Measurements from ENCODE around the gene CYLD.

The CYLD gene

DNA sequence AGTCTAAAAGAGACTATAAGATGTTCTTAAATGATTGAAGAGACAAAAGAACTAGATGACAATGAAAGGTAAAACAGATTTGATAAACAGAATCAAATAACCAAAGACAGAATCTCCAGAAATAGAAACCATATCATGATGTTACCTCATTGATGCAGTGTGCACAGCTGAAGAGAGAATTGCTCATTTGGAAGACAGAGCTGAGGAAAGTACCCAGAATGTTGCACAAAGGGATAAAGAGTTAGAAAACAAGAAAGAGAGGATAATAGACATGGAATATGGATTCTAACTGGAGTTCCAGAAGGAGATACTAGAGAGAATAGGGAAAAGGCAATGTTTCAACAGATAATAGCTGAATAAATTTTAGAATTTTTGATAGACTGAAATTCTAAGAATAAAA lies 47.9 kb downstream of the CYLD start:
- DNase-seq: no peak

DNA sequence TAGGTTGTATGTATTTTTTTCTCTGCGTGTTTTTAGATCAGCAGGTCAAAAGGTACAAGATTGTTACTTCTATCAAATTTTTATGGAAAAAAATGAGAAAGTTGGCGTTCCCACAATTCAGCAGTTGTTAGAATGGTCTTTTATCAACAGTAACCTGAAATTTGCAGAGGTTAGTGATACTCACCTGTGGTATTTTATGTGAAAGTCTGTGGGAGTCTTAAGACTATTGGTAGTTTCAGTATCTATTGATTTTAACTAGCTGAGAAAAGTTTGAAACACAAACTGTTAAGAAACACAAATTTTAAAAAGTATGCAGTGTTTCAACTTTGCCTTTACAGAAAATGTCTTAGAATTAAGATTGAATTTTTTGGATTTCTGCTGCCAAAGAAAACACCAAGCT lies 49.6 kb downstream of the CYLD start:
- no peak for DNase-seq

DNA sequence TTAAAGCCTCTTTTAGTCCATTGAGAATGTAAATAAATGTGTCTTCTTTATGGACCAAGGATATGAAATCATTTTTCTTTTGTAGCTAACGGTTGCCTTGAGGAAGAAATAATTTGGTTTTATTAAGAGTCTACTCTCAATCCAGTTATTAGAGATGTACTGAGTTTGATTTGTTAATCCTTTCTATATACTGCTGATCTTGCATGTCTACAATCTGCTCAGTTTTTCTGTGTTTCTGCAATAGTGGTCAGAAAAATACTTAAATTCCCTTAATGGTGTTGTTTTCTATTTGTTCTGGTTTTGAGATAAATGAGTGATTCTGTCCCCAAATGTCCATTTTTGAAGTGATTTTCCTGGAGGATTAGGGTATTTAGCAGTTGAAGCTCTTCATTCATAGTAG lies 54.9 kb downstream of the CYLD start:
- DNase-seq: no peak

- no peak for DNase-seq
These were observed 55.6 kb downstream of the CYLD start for GRCh38 chr16:50797456-50797855.

- no peak for DNase-seq
These were observed 58.2 kb downstream of the CYLD start for GRCh38 chr16:50800074-50800473.

DNA sequence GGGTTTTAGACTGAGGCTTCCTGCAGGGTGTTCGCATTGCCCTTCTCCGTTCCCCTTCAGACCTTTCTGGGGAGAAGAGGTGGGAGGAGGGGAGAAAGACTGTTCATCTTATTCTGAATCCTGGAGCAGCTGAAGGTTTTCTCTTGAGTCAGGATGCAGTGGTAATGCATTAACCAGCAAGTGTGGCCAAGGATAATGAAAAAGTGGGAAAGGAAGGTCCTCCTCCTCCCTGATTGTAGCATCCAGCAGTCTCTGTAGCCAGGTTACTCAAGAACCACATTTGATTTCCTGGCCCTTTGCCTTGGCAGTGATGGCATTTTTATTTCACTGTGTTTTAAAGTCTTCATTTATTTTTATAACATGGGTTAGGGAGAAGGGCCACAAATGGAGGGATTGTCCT lies 59.1 kb downstream of the CYLD start:
- DNase-seq: no peak

GRCh38 chr16:50802000-50802399 lies 60.1 kb downstream of the CYLD start:
- no peak for DNase-seq

GRCh38 chr16:50802961-50803360 lies 61.1 kb downstream of the CYLD start:
- DNase-seq: no peak

GRCh38 chr16:50804290-50804907 lies 62.5 kb downstream of the CYLD start:
- DNase-seq: no peak

DNA sequence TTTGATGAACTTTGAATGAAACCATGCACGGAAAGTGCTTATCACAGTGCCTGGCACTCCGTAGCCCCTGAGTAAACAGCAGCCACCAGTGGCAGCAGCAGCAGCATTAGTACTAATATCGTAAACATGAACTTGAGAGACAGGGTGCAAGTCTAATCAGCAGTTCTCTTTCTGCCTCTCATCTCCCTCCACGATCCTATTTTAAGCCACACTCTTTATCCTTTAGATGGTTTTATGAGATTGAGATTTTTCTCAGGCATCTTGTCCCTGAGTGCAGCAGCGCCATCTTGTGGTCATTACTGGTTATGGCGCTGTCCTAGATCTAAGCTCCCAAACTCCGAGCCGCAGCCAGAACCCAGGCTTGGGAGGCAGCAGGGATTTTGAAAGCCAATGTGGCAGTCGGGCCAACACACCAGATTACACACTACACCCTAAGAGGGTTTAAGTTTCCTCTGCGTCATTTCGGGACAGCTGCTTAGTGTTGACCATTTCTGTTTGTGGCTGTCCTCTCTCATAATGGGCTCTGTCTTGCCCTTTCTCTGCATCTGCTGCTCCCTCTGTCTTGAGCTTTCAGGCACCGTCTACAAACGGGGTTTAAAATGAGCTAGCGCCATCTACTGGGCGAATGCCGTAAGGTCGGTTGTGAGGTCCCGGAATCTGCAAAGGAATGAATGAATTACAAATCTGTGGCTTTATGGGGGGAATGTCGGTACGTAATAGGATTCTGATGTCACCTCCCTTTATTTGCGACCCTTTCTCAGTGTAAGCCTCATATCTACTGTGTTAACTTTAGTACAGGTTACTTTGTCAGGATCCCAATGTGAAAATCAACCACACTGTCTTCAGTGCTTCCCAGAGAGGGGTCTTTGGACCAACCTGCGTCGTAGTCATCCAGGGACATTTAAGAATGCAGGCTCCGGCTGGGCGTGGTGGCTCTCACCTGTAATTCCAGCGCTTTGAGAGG lies 64.5 kb downstream of the CYLD start:
- DNase-seq: peak; percentile 36

- DNase-seq: no peak
These were observed 67.1 kb downstream of the CYLD start for GRCh38 chr16:50808929-50809538.

GRCh38 chr16:50809561-50809960 lies 67.7 kb downstream of the CYLD start:
- no peak for DNase-seq

- DNase-seq: no peak
These were observed 68.5 kb downstream of the CYLD start for GRCh38 chr16:50810241-50810965.

DNA sequence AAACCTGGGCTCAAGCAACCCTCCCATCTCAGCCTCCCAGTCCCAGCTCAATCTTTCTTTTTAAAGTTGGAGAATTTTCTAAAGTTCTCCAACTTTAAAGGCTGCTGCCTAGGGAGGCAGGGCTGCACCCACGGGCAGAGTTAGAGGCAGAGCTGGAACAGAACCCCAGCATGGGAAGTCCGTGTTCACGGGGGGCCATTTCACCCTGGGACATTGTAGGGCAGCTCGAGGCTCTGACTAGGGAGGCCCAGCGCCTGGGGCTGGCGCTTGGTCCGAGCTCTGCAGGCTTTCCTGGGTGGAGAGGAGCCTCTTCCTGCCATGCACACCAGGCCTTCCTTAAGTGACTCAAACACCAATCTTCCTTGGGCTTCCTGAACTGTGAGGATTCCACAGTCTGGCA lies 70.2 kb downstream of the CYLD start:
- no peak for DNase-seq

DNA sequence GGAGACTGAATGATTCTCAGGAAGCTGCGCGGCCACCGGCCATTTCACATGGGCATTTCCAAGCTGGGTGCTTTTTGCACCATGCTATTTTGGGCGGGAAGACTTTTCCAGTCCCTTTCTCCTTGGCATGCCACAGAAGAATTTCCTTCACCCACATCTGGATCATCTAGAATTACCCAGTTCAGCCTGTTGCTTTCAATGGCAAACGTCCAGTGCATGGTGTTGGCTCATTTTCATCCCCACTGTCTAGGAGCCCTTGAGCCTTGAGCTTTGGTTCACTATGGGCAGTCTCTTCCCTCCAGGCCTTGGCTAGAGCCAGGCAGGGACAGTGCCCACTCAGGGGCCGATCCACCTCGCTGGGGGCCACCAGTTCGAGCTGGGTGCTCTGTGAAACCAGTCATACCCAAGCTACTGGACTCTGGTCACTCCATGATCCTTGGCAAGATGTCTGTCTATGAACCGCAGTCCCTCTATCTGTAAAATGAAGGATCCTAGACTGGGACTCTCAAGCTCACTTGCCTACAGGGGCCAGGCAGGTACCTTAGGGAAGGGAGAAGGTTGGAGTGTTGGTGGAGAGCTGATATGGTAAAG lies 71.1 kb downstream of the CYLD start:
- no peak for DNase-seq

DNA sequence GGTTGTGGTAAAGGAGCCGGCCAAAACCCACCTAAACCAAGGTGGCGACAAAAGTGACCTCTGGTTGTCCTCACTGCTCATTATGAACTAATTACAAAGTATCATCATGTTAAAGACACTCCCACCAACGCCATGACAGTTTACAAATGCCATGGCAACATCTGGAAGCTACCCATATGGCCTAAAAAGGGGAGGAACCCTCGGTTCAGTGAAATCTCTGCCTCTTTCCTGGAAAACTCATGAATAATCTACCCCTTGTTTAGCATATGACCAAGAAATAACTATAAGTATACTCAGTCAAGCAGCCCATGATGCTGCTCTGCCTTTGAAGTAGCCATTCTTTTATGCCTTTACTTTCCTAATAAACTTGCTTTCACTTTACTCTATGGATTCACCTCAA lies 72.2 kb downstream of the CYLD start:
- no peak for DNase-seq

GRCh38 chr16:50814541-50814940 lies 72.7 kb downstream of the CYLD start:
- no peak for DNase-seq

DNA sequence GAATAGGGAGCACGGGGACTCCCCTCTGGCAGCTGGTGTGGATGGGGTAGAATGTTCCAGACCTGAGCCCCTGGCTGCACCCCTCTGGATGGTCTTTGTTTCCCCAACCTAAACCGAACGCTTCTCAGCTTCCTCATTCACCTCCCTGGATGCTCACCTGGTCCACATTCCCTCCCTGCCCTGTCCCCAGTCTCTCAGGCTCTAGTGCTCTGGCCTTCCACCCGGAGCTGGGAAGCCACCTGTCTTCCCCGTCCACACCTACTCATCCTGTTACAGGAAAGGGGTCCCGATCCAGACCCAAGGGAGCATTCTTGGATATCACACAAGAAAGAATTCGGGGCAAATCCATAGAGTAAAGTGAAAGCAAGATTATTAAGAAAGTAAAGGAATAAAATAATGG lies 73.5 kb downstream of the CYLD start:
- DNase-seq: no peak

GRCh38 chr16:50816901-50817555 lies 75.1 kb downstream of the CYLD start:
- DNase-seq: no peak

DNA sequence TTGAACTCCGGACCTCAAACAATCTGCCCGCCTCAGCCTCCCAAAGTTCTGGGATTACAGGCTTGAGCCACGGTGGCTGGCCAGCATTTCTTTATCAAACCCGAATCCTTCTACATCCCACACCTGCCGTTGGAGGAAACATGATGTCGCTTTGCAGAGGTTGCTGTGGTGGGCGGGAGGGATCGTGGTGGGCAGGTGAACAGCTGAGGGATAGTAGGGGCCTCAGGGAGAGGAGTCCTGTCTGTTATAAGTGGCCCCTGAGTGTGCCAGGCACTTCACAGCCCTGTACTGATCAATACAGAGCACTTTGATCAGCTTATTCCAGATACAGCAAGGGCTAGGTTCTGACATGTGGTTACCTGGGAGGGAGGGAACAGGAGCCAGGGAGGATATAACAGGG lies 76.5 kb downstream of the CYLD start:
- no peak for DNase-seq

- DNase-seq: no peak
These were observed 77.8 kb downstream of the CYLD start for GRCh38 chr16:50819706-50820105.

DNA sequence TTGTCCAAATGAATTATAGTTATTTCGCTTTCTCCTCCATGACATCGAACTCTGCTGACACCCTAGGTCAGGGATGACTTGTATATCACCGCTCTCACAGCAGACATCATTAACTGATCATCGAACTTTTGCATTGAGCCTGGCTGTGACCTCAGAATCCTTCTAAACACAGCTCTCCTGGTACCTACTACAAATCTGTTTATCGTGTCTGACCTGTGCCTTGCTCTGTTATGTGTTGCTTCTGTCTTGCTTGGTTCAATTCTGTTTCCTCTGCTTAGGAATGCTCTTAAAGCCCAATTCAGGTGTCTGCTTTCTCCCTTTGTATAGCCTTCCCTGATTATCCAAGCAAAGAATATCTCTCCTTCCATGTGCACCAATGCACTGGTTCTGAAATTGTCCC lies 78.3 kb downstream of the CYLD start:
- no peak for DNase-seq

All from DMS79 (cell line).